ENCODE results near the gene OR10H4. TPM values are rescaled to one million over a fixed set of nuclear protein-coding genes. Genes with fewer than 3 reads are reported as not detected.

Gene OR10H4
- polyA plus RNA-seq, 1 donor from 2014 or later, result not detected

DNA sequence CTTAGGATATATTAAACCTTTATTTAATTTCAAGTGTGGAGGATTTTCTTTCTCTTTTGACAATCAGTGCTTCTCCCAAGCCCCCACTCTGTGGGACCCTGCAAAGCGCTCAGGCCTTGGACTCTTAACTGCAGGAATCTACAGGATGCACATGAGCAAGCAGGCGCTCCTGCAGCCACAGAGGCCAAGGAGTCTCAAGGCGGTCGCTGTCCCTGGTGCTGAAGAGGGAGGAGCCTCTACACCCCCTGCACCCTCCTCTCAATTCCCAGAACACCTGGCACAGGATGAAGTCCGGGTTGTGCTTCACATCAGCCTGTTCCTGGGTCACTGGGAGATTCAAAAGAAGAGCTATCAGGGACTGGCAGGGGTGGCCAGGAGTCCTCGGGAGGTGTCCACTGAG lies 13.5 kb downstream of the OR10H4 start:
- Histone ChIP-seq H3K4me2 (ENCODE audit: low read length) (no peak overlapping the region), H2AFZ (ENCODE audit: low read depth, low read length) (no peak overlapping the region), H3K27me3 (ENCODE audit: insufficient read depth, low read depth, low read length) (no peaks in the 10 kb centered on the region), H3K27ac (ENCODE audit: low read length) (no peak overlapping the region), H3K9me3 (ENCODE audit: low read length) (peaks cover 5% of the 10 kb centered on the region), H3K4me3 (ENCODE audit: low read length) (no peak overlapping the region), H4K20me1 (ENCODE audit: insufficient read depth) (no peaks in the 10 kb centered on the region), H3F3A (ENCODE audit: insufficient read depth, low read length, poor library complexity, severe bottlenecking) (no peaks in the 10 kb centered on the region), H3K79me2 (replicated peaks; ENCODE audit: insufficient read depth, low read length) (no peaks in the 10 kb centered on the region), H3K36me3 (ENCODE audit: insufficient read depth, low read length) (no peaks in the 10 kb centered on the region), H3K9me2 (ENCODE audit: insufficient read depth, low read length) (no peaks in the 10 kb centered on the region), H3K9ac (ENCODE audit: low read length) (no peak overlapping the region)
- TF ChIP-seq EZH2 (IDR thresholded peaks at IDR 0.05; ENCODE audit: borderline replicate concordance, insufficient read depth, low read length, poor library complexity, severe bottlenecking) (no peak), RAD21 (conservative IDR thresholded peaks at IDR 0.05) (no peak), EP300 (conservative IDR thresholded peaks at IDR 0.05; ENCODE audit: poor library complexity, severe bottlenecking) (no peak), TAF1 (IDR thresholded peaks at IDR 0.05; ENCODE audit: low read depth) (no peak), MXI1 (conservative IDR thresholded peaks at IDR 0.05; ENCODE audit: poor library complexity, severe bottlenecking) (no peak), POLR2AphosphoS5 (IDR thresholded peaks at IDR 0.05) (no peak), SMC3 (conservative IDR thresholded peaks at IDR 0.05; ENCODE audit: poor library complexity) (no peak)
- TF ChIP-seq, protein P1, sequence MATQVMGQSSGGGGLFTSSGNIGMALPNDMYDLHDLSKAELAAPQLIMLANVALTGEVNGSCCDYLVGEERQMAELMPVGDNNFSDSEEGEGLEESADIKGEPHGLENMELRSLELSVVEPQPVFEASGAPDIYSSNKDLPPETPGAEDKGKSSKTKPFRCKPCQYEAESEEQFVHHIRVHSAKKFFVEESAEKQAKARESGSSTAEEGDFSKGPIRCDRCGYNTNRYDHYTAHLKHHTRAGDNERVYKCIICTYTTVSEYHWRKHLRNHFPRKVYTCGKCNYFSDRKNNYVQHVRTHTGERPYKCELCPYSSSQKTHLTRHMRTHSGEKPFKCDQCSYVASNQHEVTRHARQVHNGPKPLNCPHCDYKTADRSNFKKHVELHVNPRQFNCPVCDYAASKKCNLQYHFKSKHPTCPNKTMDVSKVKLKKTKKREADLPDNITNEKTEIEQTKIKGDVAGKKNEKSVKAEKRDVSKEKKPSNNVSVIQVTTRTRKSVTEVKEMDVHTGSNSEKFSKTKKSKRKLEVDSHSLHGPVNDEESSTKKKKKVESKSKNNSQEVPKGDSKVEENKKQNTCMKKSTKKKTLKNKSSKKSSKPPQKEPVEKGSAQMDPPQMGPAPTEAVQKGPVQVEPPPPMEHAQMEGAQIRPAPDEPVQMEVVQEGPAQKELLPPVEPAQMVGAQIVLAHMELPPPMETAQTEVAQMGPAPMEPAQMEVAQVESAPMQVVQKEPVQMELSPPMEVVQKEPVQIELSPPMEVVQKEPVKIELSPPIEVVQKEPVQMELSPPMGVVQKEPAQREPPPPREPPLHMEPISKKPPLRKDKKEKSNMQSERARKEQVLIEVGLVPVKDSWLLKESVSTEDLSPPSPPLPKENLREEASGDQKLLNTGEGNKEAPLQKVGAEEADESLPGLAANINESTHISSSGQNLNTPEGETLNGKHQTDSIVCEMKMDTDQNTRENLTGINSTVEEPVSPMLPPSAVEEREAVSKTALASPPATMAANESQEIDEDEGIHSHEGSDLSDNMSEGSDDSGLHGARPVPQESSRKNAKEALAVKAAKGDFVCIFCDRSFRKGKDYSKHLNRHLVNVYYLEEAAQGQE (IDR thresholded peaks at IDR 0.05; ENCODE audit: borderline replicate concordance), result no peak
- TF ChIP-seq, protein P2, sequence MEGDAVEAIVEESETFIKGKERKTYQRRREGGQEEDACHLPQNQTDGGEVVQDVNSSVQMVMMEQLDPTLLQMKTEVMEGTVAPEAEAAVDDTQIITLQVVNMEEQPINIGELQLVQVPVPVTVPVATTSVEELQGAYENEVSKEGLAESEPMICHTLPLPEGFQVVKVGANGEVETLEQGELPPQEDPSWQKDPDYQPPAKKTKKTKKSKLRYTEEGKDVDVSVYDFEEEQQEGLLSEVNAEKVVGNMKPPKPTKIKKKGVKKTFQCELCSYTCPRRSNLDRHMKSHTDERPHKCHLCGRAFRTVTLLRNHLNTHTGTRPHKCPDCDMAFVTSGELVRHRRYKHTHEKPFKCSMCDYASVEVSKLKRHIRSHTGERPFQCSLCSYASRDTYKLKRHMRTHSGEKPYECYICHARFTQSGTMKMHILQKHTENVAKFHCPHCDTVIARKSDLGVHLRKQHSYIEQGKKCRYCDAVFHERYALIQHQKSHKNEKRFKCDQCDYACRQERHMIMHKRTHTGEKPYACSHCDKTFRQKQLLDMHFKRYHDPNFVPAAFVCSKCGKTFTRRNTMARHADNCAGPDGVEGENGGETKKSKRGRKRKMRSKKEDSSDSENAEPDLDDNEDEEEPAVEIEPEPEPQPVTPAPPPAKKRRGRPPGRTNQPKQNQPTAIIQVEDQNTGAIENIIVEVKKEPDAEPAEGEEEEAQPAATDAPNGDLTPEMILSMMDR (IDR thresholded peaks at IDR 0.05; ENCODE audit: poor library complexity, severe bottlenecking), result no peak

DNA sequence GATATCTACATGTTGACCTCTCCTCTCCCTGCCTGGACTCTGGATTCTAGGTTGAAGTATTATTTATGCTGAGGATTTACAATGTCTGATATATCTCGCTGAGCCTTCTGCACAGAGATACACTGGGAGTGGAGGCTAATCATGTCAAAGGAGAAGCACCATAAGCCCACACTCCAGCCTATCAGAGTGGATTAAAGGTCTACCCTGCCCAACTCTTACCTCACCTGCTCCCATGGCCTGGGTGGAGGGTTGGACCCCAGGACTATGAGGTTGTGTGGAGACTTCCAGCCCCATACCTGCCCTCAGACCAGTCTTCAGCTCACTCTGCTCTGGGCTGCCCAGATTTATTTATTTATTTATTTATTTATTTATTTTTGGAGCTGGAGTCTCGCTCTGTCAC lies 15.4 kb downstream of the OR10H4 start:
- H3F3A ChIP-seq (ENCODE audit: insufficient read depth, low read length, poor library complexity, severe bottlenecking), result no peaks in the 10 kb centered on the region
- H2AFZ ChIP-seq (ENCODE audit: low read depth, low read length), result no peak overlapping the region
- no peaks in the 10 kb centered on the region for H4K20me1 ChIP-seq (ENCODE audit: insufficient read depth)

More for the DNA sequence above, 15.4 kb downstream of the OR10H4 start:
- Histone ChIP-seq H3K9ac (ENCODE audit: low read length) (no peak overlapping the region), H3K36me3 (ENCODE audit: insufficient read depth, low read length) (no peaks in the 10 kb centered on the region), H3K27ac (ENCODE audit: low read length) (no peak overlapping the region), H3K4me3 (ENCODE audit: low read length) (no peak overlapping the region), H3K79me2 (replicated peaks; ENCODE audit: insufficient read depth, low read length) (no peaks in the 10 kb centered on the region), H3K4me2 (ENCODE audit: low read length) (no peak overlapping the region), H3K9me2 (ENCODE audit: insufficient read depth, low read length) (no peaks in the 10 kb centered on the region), H3K9me3 (ENCODE audit: low read length) (peaks cover 5% of the 10 kb centered on the region), H3K27me3 (ENCODE audit: insufficient read depth, low read depth, low read length) (no peaks in the 10 kb centered on the region)
- TF ChIP-seq SMC3 (conservative IDR thresholded peaks at IDR 0.05; ENCODE audit: poor library complexity) (no peak), RAD21 (conservative IDR thresholded peaks at IDR 0.05) (no peak), TAF1 (IDR thresholded peaks at IDR 0.05; ENCODE audit: low read depth) (no peak), EZH2 (IDR thresholded peaks at IDR 0.05; ENCODE audit: borderline replicate concordance, insufficient read depth, low read length, poor library complexity, severe bottlenecking) (no peak), POLR2AphosphoS5 (IDR thresholded peaks at IDR 0.05) (no peak), MXI1 (conservative IDR thresholded peaks at IDR 0.05; ENCODE audit: poor library complexity, severe bottlenecking) (no peak), EP300 (conservative IDR thresholded peaks at IDR 0.05; ENCODE audit: poor library complexity, severe bottlenecking) (no peak)
- TF ChIP-seq, protein P1 (IDR thresholded peaks at IDR 0.05; ENCODE audit: borderline replicate concordance), result no peak
- TF ChIP-seq, protein P2 (IDR thresholded peaks at IDR 0.05; ENCODE audit: poor library complexity, severe bottlenecking), result no peak
